Neural cell (in vitro differentiated cells): ENCODE measurements around the gene HRAS.

Source experiments
- EZH2 ChIP-seq: fragments of 200-600, 300-800 bp; shearing (Covaris generic), sonication (generic); IDR thresholded peaks from 2 replicates; pipeline ENCODE4 v1.6.1; 2014; ENCODE audit warnings: antibody characterized with exemption, low read length, borderline replicate concordance, mild to moderate bottlenecking; ENCODE audit not compliant: insufficient read depth, poor library complexity, severe bottlenecking
- TF ChIP-seq, protein P1 (sequence below): fragments of 450-650 bp; IDR thresholded peaks from 2 replicates; pipeline ENCODE4 v1.5.1; 2014; ENCODE audit warnings: antibody characterized with exemption, mild to moderate bottlenecking, moderate library complexity; ENCODE audit not compliant: poor library complexity, severe bottlenecking
- TF ChIP-seq, protein P2 (sequence below): IDR thresholded peaks from 2 replicates; pipeline ENCODE4 v1.6.1; 2012; ENCODE audit warnings: borderline replicate concordance

DNA sequence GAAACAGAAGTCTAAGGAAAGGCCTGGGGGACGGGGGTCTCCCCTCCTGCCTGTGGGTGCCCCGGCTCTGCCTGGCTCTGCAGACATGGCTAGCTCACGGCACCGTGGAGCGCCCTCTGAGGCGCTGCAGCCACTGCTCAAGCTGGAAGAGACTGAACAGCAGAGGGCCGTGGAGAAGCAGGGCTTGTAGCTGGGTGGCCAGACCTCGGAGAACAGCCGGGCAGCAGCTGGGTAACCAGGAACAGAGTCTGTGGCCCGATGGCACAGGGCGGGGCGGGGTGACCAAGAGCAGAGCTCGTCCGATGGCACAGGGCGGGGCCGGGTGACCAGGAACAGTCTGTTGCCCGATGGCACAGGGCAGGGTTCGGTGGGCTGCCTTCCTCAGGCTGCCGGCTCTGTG is 46.4 kb downstream of the HRAS start:
- TF ChIP-seq, protein P1, sequence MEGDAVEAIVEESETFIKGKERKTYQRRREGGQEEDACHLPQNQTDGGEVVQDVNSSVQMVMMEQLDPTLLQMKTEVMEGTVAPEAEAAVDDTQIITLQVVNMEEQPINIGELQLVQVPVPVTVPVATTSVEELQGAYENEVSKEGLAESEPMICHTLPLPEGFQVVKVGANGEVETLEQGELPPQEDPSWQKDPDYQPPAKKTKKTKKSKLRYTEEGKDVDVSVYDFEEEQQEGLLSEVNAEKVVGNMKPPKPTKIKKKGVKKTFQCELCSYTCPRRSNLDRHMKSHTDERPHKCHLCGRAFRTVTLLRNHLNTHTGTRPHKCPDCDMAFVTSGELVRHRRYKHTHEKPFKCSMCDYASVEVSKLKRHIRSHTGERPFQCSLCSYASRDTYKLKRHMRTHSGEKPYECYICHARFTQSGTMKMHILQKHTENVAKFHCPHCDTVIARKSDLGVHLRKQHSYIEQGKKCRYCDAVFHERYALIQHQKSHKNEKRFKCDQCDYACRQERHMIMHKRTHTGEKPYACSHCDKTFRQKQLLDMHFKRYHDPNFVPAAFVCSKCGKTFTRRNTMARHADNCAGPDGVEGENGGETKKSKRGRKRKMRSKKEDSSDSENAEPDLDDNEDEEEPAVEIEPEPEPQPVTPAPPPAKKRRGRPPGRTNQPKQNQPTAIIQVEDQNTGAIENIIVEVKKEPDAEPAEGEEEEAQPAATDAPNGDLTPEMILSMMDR: no peak
- TF ChIP-seq, protein P2, sequence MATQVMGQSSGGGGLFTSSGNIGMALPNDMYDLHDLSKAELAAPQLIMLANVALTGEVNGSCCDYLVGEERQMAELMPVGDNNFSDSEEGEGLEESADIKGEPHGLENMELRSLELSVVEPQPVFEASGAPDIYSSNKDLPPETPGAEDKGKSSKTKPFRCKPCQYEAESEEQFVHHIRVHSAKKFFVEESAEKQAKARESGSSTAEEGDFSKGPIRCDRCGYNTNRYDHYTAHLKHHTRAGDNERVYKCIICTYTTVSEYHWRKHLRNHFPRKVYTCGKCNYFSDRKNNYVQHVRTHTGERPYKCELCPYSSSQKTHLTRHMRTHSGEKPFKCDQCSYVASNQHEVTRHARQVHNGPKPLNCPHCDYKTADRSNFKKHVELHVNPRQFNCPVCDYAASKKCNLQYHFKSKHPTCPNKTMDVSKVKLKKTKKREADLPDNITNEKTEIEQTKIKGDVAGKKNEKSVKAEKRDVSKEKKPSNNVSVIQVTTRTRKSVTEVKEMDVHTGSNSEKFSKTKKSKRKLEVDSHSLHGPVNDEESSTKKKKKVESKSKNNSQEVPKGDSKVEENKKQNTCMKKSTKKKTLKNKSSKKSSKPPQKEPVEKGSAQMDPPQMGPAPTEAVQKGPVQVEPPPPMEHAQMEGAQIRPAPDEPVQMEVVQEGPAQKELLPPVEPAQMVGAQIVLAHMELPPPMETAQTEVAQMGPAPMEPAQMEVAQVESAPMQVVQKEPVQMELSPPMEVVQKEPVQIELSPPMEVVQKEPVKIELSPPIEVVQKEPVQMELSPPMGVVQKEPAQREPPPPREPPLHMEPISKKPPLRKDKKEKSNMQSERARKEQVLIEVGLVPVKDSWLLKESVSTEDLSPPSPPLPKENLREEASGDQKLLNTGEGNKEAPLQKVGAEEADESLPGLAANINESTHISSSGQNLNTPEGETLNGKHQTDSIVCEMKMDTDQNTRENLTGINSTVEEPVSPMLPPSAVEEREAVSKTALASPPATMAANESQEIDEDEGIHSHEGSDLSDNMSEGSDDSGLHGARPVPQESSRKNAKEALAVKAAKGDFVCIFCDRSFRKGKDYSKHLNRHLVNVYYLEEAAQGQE: no peak
- no peak for TF ChIP-seq EZH2
